ENCODE data around the gene LSM4.
"Not testable (repeated sequence)": the region's sequence is repeated elsewhere in the genome, so short reads cannot be mapped to it uniquely, and the experiment has no call there.

The LSM4 gene

GRCh38 chr19:18322759-18323460 lies at the start of gene LSM4:
Gene LSM4 (minus strand): TSS chr19:18323076. CDS start chr19:18323020, 56 bp downstream.
- peak; percentile 34 for TF ChIP-seq CTCF (IDR thresholded peaks at IDR 0.05; ENCODE audit: extremely low read depth, missing control alignments)
- peak; percentile 98 for DNase-seq (ENCODE audit: low spot score)

DNA sequence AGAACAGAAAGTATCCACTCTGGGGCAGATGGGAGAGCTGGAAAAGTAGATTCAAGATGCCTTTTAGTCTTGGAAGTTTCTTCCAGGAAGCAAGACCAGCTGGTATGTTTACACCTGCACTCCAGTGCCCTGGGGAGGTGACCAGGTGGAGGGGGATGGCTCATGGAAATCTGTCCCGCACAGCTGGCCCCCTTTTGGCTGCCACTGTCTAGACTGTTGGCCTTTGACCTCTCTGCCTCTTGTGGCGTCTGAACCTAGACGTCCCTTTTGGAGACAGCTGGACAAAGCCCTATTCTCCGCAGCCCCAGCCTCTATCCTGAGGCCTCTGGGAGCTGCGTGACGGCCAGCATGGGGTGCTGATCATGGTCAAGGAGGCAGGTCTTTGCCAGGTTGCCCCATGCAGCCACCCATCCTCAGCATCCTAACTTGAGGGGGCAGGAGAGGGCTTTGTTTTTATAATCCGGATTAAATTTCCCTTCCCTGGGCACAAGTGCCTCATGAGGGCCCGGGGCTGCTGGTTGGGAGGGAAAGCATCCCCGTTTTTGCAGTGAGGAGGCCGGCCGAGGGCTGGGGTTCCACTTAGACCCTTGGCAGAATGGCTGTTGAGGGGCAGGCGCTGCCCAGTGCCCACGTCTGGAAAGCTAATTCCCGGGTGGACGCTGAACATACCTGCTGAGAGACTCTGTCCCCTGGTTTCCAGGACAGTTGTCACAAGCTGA lies 45.8 kb upstream of the LSM4 start:
- DNase-seq (ENCODE audit: low spot score) = no peak
- TF ChIP-seq CTCF (IDR thresholded peaks at IDR 0.05; ENCODE audit: extremely low read depth, missing control alignments) = no peak

DNA sequence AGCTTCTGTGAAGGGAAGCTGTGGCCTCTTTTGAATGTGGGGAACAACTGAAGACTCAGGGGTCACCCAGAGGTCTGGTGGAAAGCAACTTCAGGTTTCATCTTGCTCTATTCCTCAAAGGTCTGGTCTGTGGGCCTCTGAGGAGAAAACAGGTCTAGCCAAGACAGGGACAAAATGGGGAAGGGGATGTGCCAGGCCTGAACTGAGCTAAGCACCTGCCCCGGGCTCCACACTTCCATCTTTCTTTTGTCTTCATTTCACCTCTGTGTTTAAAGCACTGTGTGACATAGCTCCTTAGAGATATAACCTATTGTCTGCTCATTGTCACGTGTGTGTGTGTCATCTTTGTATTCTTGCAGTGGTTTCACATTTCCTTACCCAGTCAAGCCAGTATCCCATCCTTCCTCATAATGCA lies 43.2 kb upstream of the LSM4 start:
- DNase-seq (ENCODE audit: low spot score) = no peak

GRCh38 chr19:18364826-18365528 lies 42.1 kb upstream of the LSM4 start:
- no peak for DNase-seq (ENCODE audit: low spot score)

More for the DNA sequence above, 43.2 kb upstream of the LSM4 start:
- TF ChIP-seq CTCF (IDR thresholded peaks at IDR 0.05; ENCODE audit: extremely low read depth, missing control alignments) = no peak

GRCh38 chr19:18364277-18364825 lies 41.5 kb upstream of the LSM4 start:
- not testable (repeated sequence) for DNase-seq (ENCODE audit: low spot score)

More at GRCh38 chr19:18364826-18365528, 42.1 kb upstream of the LSM4 start:
- TF ChIP-seq CTCF (IDR thresholded peaks at IDR 0.05; ENCODE audit: extremely low read depth, missing control alignments) = no peak

GRCh38 chr19:18363787-18364186 lies 40.9 kb upstream of the LSM4 start:
- TF ChIP-seq CTCF (IDR thresholded peaks at IDR 0.05; ENCODE audit: extremely low read depth, missing control alignments) = no peak
- no peak for DNase-seq (ENCODE audit: low spot score)

GRCh38 chr19:18362934-18363542 lies 40.2 kb upstream of the LSM4 start:
- DNase-seq (ENCODE audit: low spot score) = no peak
- TF ChIP-seq CTCF (IDR thresholded peaks at IDR 0.05; ENCODE audit: extremely low read depth, missing control alignments) = no peak
